A549 (cell line): Measurements from ENCODE around the gene PCDHGA6. TPM values are rescaled to one million over a fixed set of nuclear protein-coding genes. Genes with fewer than 3 reads are reported as not detected.
A peak's percentile ranks its signal among the peaks of the same experiment; 100 is the strongest.
"Not testable (repeated sequence)": the region's sequence is repeated elsewhere in the genome, so short reads cannot be mapped to it uniquely, and the experiment has no call there.

Experiments used
- ATAC-seq, 2 experiments: fragments of 200-7000 bp in 1 of 2; fragments of >200 bp in 1 of 2; cut with Nextera tagmentation in 1 of 2; cut with Tn5 transposase in 1 of 2; 3 replicates each; pipeline versions ENCODE4 v1.8.0 to v1.9.1; 2018 to 2020; ENCODE audit warnings: mild to moderate bottlenecking in 1 of 2, moderate library complexity in 1 of 2
- CTCF ChIA-PET: fragments of 300-600 bp; sonication (Branson Sonifier 250); formaldehyde crosslinking; extraction: SDS; loops from one replicate; lab custom pipeline; 2021; ENCODE audit warnings: antibody characterized with exemption, inconsistent platforms; lab: Yijun Ruan, JAX
- POLR2A ChIA-PET: fragments of 350-600 bp; formaldehyde crosslinking; extraction: SDS; loops from one replicate; lab custom pipeline; 2021; ENCODE audit warnings: antibody characterized with exemption, inconsistent platforms; lab: Yijun Ruan, JAX
- DNase-seq, 2 experiments: peaks; one replicate each; pipeline versions ENCODE4 v3.0.0 to v3.0.0-alpha.2; 2011 to 2016; ENCODE audit warnings: low read depth in 1 of 2, low spot score in 1 of 2
- FAIRE-seq: peaks from 2 replicates; lab custom pipeline; 2011; peaks lifted over from hg19 to GRCh38; lab: Jason Lieb, UNC
- H3K27ac ChIP-seq, 2 experiments: fragments of >200 bp; sonication (Bioruptor Twin); formaldehyde crosslinking; 3 replicates each; pipeline ENCODE4 v1.5.1; 2016 to 2017
- H3K4me1 ChIP-seq: fragments of >200 bp; sonication (Bioruptor Twin); formaldehyde crosslinking; 3 replicates; pipeline ENCODE4 v1.6.1; 2016
- H3K4me2 ChIP-seq: fragments of >200 bp; sonication (Bioruptor Twin); formaldehyde crosslinking; 3 replicates; pipeline ENCODE4 v1.6.1; 2016
- H3K4me3 ChIP-seq: fragments of >200 bp; sonication (Bioruptor Twin); formaldehyde crosslinking; 3 replicates; pipeline ENCODE4 v1.5.1; 2016
- H3K9me3 ChIP-seq: fragments of >200 bp; sonication (Bioruptor Twin); formaldehyde crosslinking; 3 replicates; pipeline ENCODE4 v1.6.1; 2016
- CBX2 ChIP-seq: fragments of 200-600 bp; sonication (generic); IDR thresholded peaks from 2 replicates; pipeline ENCODE4 v1.6.1; 2016; ENCODE audit warnings: low read depth, mild to moderate bottlenecking, borderline replicate concordance
- CBX8 ChIP-seq: fragments of 200-600 bp; sonication (generic); IDR thresholded peaks from 2 replicates; pipeline ENCODE4 v1.6.1; 2016
- CEBPB ChIP-seq, 2 experiments: fragments of >200 bp in 1 of 2; sonication (Bioruptor Twin) in 1 of 2; formaldehyde crosslinking in 1 of 2; IDR thresholded peaks; 2 replicates each; pipeline ENCODE4 v1.6.1; 2012 to 2016
- CHD4 ChIP-seq: fragments of 200-600 bp; sonication (generic); IDR thresholded peaks from 2 replicates; pipeline ENCODE4 v1.6.1; 2016; ENCODE audit warnings: antibody characterized with exemption, mild to moderate bottlenecking, borderline replicate concordance
- E2F6 ChIP-seq: IDR thresholded peaks from 2 replicates; pipeline ENCODE4 v1.6.1; 2012; ENCODE audit warnings: low read depth, borderline replicate concordance
- EHF ChIP-seq: fragments of 250-450 bp; sonication (Bioruptor Pico); IDR thresholded peaks from 2 replicates; pipeline ENCODE4 v1.5.0; 2020; ENCODE audit warnings: mild to moderate bottlenecking
- EP300 ChIP-seq, 2 experiments: fragments of >200 bp; sonication (Bioruptor Twin); formaldehyde crosslinking; IDR thresholded peaks; 2 replicates in 1 of 2; 3 replicates in 1 of 2; pipeline ENCODE4 v1.6.1; 2016 to 2017
- HDAC2 ChIP-seq: fragments of 200-600 bp; sonication (generic); IDR thresholded peaks from 2 replicates; pipeline ENCODE4 v1.6.1; 2016
- HEYL ChIP-seq: fragments of 250-450 bp; sonication (Bioruptor Pico); IDR thresholded peaks from 2 replicates; pipeline ENCODE4 v1.8.0; 2021; ENCODE audit warnings: mild to moderate bottlenecking, moderate library complexity
- HOXA7 ChIP-seq: fragments of 250-450 bp; sonication (Bioruptor Pico); IDR thresholded peaks from 2 replicates; pipeline ENCODE4 v1.5.0; 2020; ENCODE audit warnings: mild to moderate bottlenecking, moderate library complexity
- HOXB5 ChIP-seq: fragments of 250-450 bp; sonication (Bioruptor Pico); IDR thresholded peaks from 2 replicates; pipeline ENCODE4 v1.5.0; 2020; ENCODE audit warnings: mild to moderate bottlenecking, moderate library complexity
- KDM1A ChIP-seq: fragments of 200-600 bp; sonication (generic); IDR thresholded peaks from 2 replicates; pipeline ENCODE4 v1.6.1; 2016; ENCODE audit warnings: low read depth, mild to moderate bottlenecking
- NFE2L2 ChIP-seq: fragments of 150-350 bp; conservative IDR thresholded peaks from 2 replicates; pipeline ENCODE4 v1.6.1; 2014; ENCODE audit warnings: low read length
- RAD21 ChIP-seq, 2 experiments: fragments of >200 bp in 1 of 2; sonication (Bioruptor Twin) in 1 of 2; formaldehyde crosslinking in 1 of 2; IDR thresholded peaks in 1 of 2; conservative IDR thresholded peaks in 1 of 2; 2 replicates in 1 of 2; 3 replicates in 1 of 2; pipeline ENCODE4 v1.6.1; 2012 to 2018; ENCODE audit warnings: inconsistent platforms in 1 of 2
- RCOR1 ChIP-seq: fragments of 150-350 bp; IDR thresholded peaks from 2 replicates; pipeline ENCODE4 v1.6.1; 2014; ENCODE audit warnings: antibody characterized with exemption, low read length, low read depth
- ZC3H11A ChIP-seq: fragments of 450-650 bp; IDR thresholded peaks from 2 replicates; pipeline ENCODE4 v1.6.1; 2014; ENCODE audit warnings: antibody characterized with exemption, mild to moderate bottlenecking
- ZSCAN20 ChIP-seq: fragments of 250-450 bp; sonication (Bioruptor Pico); IDR thresholded peaks from 2 replicates; pipeline ENCODE4 v1.8.0; 2022; ENCODE audit warnings: mild to moderate bottlenecking, moderate library complexity
- WGBS: methylation state at CpG from one replicate; pipeline ENCODE4 v1.1.6; 2017; ENCODE audit errors: missing lambda C conversion rate; 5-methylcytosine and 5-hydroxymethylcytosine counted together
- polyA plus RNA-seq, 4 experiments: library from polyadenylated mRNA; depleted of rRNA in 3 of 4; stranded (reverse); fragments of >200 nt; fragmentation: RNase III in 1 of 4; extraction: RNeasy Plus Mini Kit Qiagen cat#74134 plus additional on column Dnase treatment in 1 of 4; gene quantifications; 2 replicates in 3 of 4; 3 replicates in 1 of 4; pipeline ENCODE4 v1.2.3, GENCODE V29; 2011 to 2017
- TF ChIP-seq, protein P1 (sequence below): fragments of >200 bp; sonication (Bioruptor Twin); formaldehyde crosslinking; IDR thresholded peaks from 3 replicates; pipeline ENCODE4 v1.5.1; 2016
- TF ChIP-seq, protein P2 (sequence below): fragments of 450-650 bp; IDR thresholded peaks from 2 replicates; pipeline ENCODE4 v1.6.1; 2014; ENCODE audit warnings: antibody characterized with exemption
- TF ChIP-seq, protein P3 (sequence below): fragments of 250-450 bp; sonication (Bioruptor Pico); IDR thresholded peaks from 2 replicates; pipeline ENCODE4 v1.5.0; 2020; ENCODE audit warnings: low read depth, mild to moderate bottlenecking, moderate library complexity

PCDHGA6 gene
- polyA plus RNA-seq, 2 of the 4 experiments (the other 2 are of a cell fraction) = 0.23 to 1.0 TPM

- H3K4me1 ChIP-seq, POLR2A ChIA-PET, H3K27ac ChIP-seq, FAIRE-seq, H3K4me3 ChIP-seq, H3K4me2 ChIP-seq: not testable (repeated sequence)
- H3K9me3 ChIP-seq = peaks cover 66% of the 10 kb centered on the region
- 65% methylated on average over 23 of the region's 40 CpGs for WGBS
- DNase-seq = peak in 1 of 2 experiments; percentile 42
- ATAC-seq = peak; percentile 63 to 64
- CTCF ChIA-PET = interaction anchor here (0.8 to 3.7 kb wide), 6 partner anchors 17 to 176 kb away, joined by 3 to 16 read pairs (median 3); partner anchors contain the start of genes PCDHGA2, PCDHGA5, PCDHGB3 and PCDHGC3
- TF ChIP-seq, protein P1, sequence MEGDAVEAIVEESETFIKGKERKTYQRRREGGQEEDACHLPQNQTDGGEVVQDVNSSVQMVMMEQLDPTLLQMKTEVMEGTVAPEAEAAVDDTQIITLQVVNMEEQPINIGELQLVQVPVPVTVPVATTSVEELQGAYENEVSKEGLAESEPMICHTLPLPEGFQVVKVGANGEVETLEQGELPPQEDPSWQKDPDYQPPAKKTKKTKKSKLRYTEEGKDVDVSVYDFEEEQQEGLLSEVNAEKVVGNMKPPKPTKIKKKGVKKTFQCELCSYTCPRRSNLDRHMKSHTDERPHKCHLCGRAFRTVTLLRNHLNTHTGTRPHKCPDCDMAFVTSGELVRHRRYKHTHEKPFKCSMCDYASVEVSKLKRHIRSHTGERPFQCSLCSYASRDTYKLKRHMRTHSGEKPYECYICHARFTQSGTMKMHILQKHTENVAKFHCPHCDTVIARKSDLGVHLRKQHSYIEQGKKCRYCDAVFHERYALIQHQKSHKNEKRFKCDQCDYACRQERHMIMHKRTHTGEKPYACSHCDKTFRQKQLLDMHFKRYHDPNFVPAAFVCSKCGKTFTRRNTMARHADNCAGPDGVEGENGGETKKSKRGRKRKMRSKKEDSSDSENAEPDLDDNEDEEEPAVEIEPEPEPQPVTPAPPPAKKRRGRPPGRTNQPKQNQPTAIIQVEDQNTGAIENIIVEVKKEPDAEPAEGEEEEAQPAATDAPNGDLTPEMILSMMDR = peak; percentile 13; the same call in 1 of the 3 replicates
- peak; percentile 26 to 31; a peak in 2 of 5 replicates for TF ChIP-seq RAD21 (conservative IDR thresholded peaks at IDR 0.05 in 1 of 2, IDR thresholded peaks at IDR 0.05 in 1 of 2)
These were observed 14.0 kb downstream of the PCDHGA6 start, which contains the start of gene PCDHGB4 for GRCh38 chr5:141387557-141388311. Gene PCDHGB4 (plus strand): TSS chr5:141387698. CDS start chr5:141387885, 187 bp downstream.

DNA sequence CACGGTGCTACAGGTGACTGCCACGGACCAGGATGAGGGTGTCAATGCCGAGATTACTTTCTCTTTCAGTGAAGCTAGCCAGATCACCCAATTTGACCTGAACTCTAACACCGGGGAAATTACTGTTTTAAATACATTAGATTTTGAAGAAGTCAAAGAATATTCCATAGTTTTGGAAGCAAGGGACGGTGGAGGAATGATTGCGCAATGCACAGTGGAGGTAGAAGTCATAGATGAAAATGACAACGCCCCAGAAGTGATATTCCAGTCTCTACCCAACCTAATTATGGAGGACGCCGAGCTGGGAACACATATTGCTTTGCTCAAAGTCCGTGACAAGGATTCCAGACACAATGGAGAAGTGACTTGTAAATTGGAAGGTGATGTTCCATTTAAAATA, 15.0 kb downstream of the PCDHGA6 start:
- TF ChIP-seq CEBPB (IDR thresholded peaks at IDR 0.05) = peak; percentile 70 to 88; a peak in 3 of 4 replicates
- no peak for TF ChIP-seq CHD4
- ATAC-seq (no peak), FAIRE-seq (no peak), DNase-seq (no peak)
- ChIA-PET POLR2A (no interaction called here), CTCF (interaction anchor here (1.0 to 3.3 kb wide), 4 partner anchors 87 to 304 kb away, joined by 3 to 12 read pairs (median 4); partner anchors contain the start of gene PCDHGC3)
- no peak overlapping the region for H3K4me3 ChIP-seq
- H3K4me2 ChIP-seq = no peak overlapping the region
- 62% methylated on average over 10 of the region's 10 CpGs for WGBS
- H3K4me1 ChIP-seq = no peaks in the 10 kb centered on the region
- H3K27ac ChIP-seq = no peak overlapping the region
- H3K9me3 ChIP-seq = peaks cover 70% of the 10 kb centered on the region

DNA sequence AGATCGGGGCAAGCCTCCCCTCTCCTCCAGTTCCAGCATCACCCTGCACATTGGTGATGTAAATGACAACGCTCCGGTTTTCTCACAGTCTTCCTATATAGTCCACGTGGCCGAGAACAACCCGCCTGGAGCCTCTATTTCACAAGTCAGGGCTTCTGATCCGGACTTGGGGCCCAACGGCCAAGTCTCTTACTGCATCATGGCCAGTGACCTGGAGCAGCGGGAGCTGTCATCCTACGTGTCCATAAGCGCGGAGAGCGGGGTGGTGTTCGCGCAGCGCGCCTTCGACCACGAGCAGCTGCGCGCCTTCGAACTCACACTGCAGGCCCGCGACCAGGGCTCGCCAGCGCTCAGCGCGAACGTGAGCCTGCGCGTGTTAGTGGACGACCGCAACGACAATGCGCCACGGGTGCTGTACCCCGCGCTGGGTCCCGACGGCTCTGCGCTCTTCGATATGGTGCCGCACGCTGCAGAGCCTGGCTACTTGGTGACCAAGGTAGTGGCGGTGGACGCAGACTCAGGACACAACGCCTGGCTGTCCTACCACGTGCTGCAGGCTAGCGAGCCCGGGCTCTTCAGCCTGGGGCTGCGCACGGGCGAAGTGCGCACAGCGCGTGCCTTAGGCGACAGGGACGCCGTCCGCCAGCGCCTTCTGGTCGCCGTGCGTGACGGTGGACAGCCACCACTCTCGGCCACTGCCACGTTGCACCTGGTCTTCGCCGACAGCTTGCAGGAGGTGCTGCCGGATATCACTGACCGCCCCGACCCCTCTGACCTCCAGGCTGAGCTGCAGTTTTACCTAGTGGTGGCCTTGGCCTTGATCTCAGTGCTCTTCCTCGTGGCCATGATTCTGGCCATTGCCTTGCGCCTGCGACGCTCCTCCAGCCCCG, 15.7 kb downstream of the PCDHGA6 start:
- no peak for FAIRE-seq
- no peaks in the 10 kb centered on the region for H3K4me1 ChIP-seq
- no peak overlapping the region for H3K4me2 ChIP-seq

More for the DNA sequence above, 15.7 kb downstream of the PCDHGA6 start:
- H3K4me3 ChIP-seq = no peak overlapping the region
- WGBS = 84% methylated on average over 69 of the region's 77 CpGs
- ChIA-PET CTCF (interaction anchor here (0.9 to 3.3 kb wide), 7 partner anchors 8 to 305 kb away, joined by 3 to 12 read pairs (median 6); partner anchors contain the start of genes PCDHGB1 and PCDHGC3), POLR2A (no interaction called here)
- ATAC-seq = no peak
- no peak overlapping the region for H3K27ac ChIP-seq
- peaks cover 72% of the 10 kb centered on the region for H3K9me3 ChIP-seq
- TF ChIP-seq ZSCAN20 (no peak), ZC3H11A (no peak), CBX8 (no peak), HOXB5 (CRISPR knock-in tag) (no peak), HDAC2 (no peak), KDM1A (no peak), HEYL (no peak), E2F6 (no peak), NFE2L2 (no peak), EHF (CRISPR knock-in tag) (no peak), EP300 (IDR thresholded peaks at IDR 0.05) (no peak), RCOR1 (no peak), HOXA7 (no peak), CBX2 (no peak)
- TF ChIP-seq, protein P2, sequence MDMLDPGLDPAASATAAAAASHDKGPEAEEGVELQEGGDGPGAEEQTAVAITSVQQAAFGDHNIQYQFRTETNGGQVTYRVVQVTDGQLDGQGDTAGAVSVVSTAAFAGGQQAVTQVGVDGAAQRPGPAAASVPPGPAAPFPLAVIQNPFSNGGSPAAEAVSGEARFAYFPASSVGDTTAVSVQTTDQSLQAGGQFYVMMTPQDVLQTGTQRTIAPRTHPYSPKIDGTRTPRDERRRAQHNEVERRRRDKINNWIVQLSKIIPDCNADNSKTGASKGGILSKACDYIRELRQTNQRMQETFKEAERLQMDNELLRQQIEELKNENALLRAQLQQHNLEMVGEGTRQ = no peak
- TF ChIP-seq, protein P1 = no peak
- TF ChIP-seq, protein P3, sequence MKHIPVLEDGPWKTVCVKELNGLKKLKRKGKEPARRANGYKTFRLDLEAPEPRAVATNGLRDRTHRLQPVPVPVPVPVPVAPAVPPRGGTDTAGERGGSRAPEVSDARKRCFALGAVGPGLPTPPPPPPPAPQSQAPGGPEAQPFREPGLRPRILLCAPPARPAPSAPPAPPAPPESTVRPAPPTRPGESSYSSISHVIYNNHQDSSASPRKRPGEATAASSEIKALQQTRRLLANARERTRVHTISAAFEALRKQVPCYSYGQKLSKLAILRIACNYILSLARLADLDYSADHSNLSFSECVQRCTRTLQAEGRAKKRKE = no peak
- no peak for DNase-seq
